GOT3 (cell line): ENCODE measurements around the gene CAMP.

Experiments used
- DNase-seq: peaks from one replicate; lab custom pipeline; 2025; ENCODE audit warnings: mixed read lengths; lab: John Stamatoyannopoulos, UW

Gene CAMP

GRCh38 chr3:48214225-48214624 is 9.1 kb upstream of the CAMP start:
- DNase-seq = no peak

- no peak for DNase-seq
Measured at GRCh38 chr3:48215019-48215418, 8.3 kb upstream of the CAMP start.

GRCh38 chr3:48215466-48215865 is 7.8 kb upstream of the CAMP start:
- no peak for DNase-seq

- DNase-seq = no peak
Measured at GRCh38 chr3:48215876-48216275, 7.4 kb upstream of the CAMP start.

- no peak for DNase-seq
Measured at GRCh38 chr3:48217449-48217848, 5.8 kb upstream of the CAMP start.

- no peak for DNase-seq
Measured at GRCh38 chr3:48218537-48218936, 4.8 kb upstream of the CAMP start.

GRCh38 chr3:48219543-48219942 is 3.8 kb upstream of the CAMP start:
- DNase-seq = no peak

- DNase-seq = no peak
Measured at GRCh38 chr3:48220746-48221145, 2.5 kb upstream of the CAMP start.

GRCh38 chr3:48225587-48225986 is 2.3 kb downstream of the CAMP start:
- no peak for DNase-seq

- DNase-seq = no peak
Measured at GRCh38 chr3:48226939-48227338, 3.6 kb downstream of the CAMP start.

- DNase-seq = no peak
Measured at GRCh38 chr3:48232232-48232631, 8.9 kb downstream of the CAMP start.

GRCh38 chr3:48232734-48233133 is 9.4 kb downstream of the CAMP start:
- no peak for DNase-seq

- no peak for DNase-seq
Measured at GRCh38 chr3:48233542-48233941, 10.2 kb downstream of the CAMP start.

- DNase-seq = no peak
Measured at GRCh38 chr3:48236531-48236930, 13.2 kb downstream of the CAMP start.

- DNase-seq = no peak
Measured at GRCh38 chr3:48238531-48239085, 15.3 kb downstream of the CAMP start.

- DNase-seq = no peak
Measured at GRCh38 chr3:48240000-48240963, 17.0 kb downstream of the CAMP start.

- no peak for DNase-seq
Measured at GRCh38 chr3:48241796-48242455, 18.6 kb downstream of the CAMP start.

- DNase-seq = no peak
Measured at GRCh38 chr3:48243886-48244285, 20.6 kb downstream of the CAMP start.

- DNase-seq = no peak
Measured at GRCh38 chr3:48244461-48244860, 21.2 kb downstream of the CAMP start.

GRCh38 chr3:48245136-48245535 is 21.8 kb downstream of the CAMP start:
- DNase-seq = no peak

GRCh38 chr3:48247401-48247811 is 24.1 kb downstream of the CAMP start:
- DNase-seq = no peak

- no peak for DNase-seq
Measured at GRCh38 chr3:48248095-48248850, 25.0 kb downstream of the CAMP start.
